IMR-90 (cell line): ENCODE measurements around the gene MAMLD1. TPM values are rescaled to one million over a fixed set of nuclear protein-coding genes. Genes with fewer than 3 reads are reported as not detected.

Source experiments
- ATAC-seq: fragments of 200-7000 bp; cut with Tn5 transposase; 2 replicates; pipeline ENCODE4 v1.9.1; 2020; ENCODE audit warnings: low read depth, mild to moderate bottlenecking, moderate library complexity
- BruUV-seq: library from RNA; stranded (reverse); fragments of 400-500 nt; replicated peaks from 2 replicates; lab custom pipeline; 2021; lab: Mats Ljungman, UMichigan
- CTCF ChIA-PET: fragments of 300-600 bp; formaldehyde crosslinking; extraction: SDS; loops from one replicate; lab custom pipeline; 2021; ENCODE audit warnings: antibody characterized with exemption; lab: Yijun Ruan, JAX
- POLR2A ChIA-PET: fragments of 300-600 bp; sonication (Branson Sonifier 250); formaldehyde crosslinking; loops from one replicate; lab custom pipeline; 2022; ENCODE audit warnings: antibody characterized with exemption; ENCODE audit not compliant: unreplicated experiment; lab: Charles Lee
- DNase-seq: peaks from one replicate; pipeline ENCODE4 v3.0.0; 2013
- H2AFZ ChIP-seq: replicated peaks from 2 replicates; pipeline ENCODE3; 2013; ENCODE audit warnings: low read length, mild to moderate bottlenecking; ENCODE audit not compliant: poor library complexity
- H2AK5ac ChIP-seq: 2 replicates; pipeline ENCODE4 v1.6.1; 2013; ENCODE audit warnings: low read depth, low read length, inconsistent platforms
- H2AK9ac ChIP-seq: replicated peaks from 2 replicates; pipeline ENCODE3; 2013; ENCODE audit warnings: mild to moderate bottlenecking, low read depth, low read length, moderate library complexity; ENCODE audit not compliant: poor library complexity
- H2BK120ac ChIP-seq: 2 replicates; pipeline ENCODE4 v1.6.1; 2013; ENCODE audit warnings: low read depth, low read length, inconsistent platforms
- H2BK15ac ChIP-seq: 3 replicates; pipeline ENCODE4 v1.6.1; 2013; ENCODE audit warnings: low read depth, low read length, inconsistent platforms
- H2BK20ac ChIP-seq: 2 replicates; pipeline ENCODE4 v1.6.1; 2013; ENCODE audit warnings: low read depth, mild to moderate bottlenecking, inconsistent platforms, low read length, moderate library complexity
- H2BK5ac ChIP-seq: 2 replicates; pipeline ENCODE4 v1.6.1; 2013; ENCODE audit warnings: mild to moderate bottlenecking, low read depth, low read length, inconsistent platforms; ENCODE audit not compliant: poor library complexity, severe bottlenecking
- H3K14ac ChIP-seq: replicated peaks from 2 replicates; pipeline ENCODE4 v1.6.1; 2013; ENCODE audit warnings: low read depth, low read length, inconsistent platforms
- H3K18ac ChIP-seq: 2 replicates; pipeline ENCODE4 v1.6.1; 2013; ENCODE audit warnings: low read depth, low read length, control low read depth
- H3K23ac ChIP-seq: 2 replicates; pipeline ENCODE4 v1.6.1; 2013; ENCODE audit warnings: low read depth, low read length, inconsistent platforms
- H3K27ac ChIP-seq: 2 replicates; pipeline ENCODE4 v1.5.1; 2013; ENCODE audit warnings: mild to moderate bottlenecking, control low read depth, low read length; ENCODE audit not compliant: insufficient read depth
- H3K27me3 ChIP-seq: 2 replicates; pipeline ENCODE4 v1.6.1; 2013; ENCODE audit warnings: low read length; ENCODE audit not compliant: control insufficient read depth, insufficient read depth
- H3K36me3 ChIP-seq: 2 replicates; pipeline ENCODE4 v1.6.1; 2013; ENCODE audit warnings: low read length, mixed read lengths; ENCODE audit not compliant: control insufficient read depth, insufficient read depth
- H3K4ac ChIP-seq: 2 replicates; pipeline ENCODE4 v1.6.1; 2013; ENCODE audit warnings: low read depth, low read length, inconsistent platforms
- H3K4me1 ChIP-seq: 2 replicates; pipeline ENCODE4 v1.6.1; 2013; ENCODE audit warnings: low read length, mixed read lengths; ENCODE audit not compliant: control insufficient read depth, insufficient read depth
- H3K4me2 ChIP-seq: 2 replicates; pipeline ENCODE4 v1.6.1; 2013; ENCODE audit warnings: low read depth, mild to moderate bottlenecking, control low read depth, low read length, moderate library complexity
- H3K4me3 ChIP-seq: 2 replicates; pipeline ENCODE4 v1.5.1; 2013; ENCODE audit warnings: low read depth, mild to moderate bottlenecking, control low read depth, low read length, moderate library complexity; ENCODE audit not compliant: insufficient read depth
- H3K56ac ChIP-seq: 2 replicates; pipeline ENCODE4 v1.6.1; 2013; ENCODE audit warnings: low read length, inconsistent platforms; ENCODE audit not compliant: insufficient read depth; ENCODE audit errors: extremely low read depth
- H3K79me1 ChIP-seq, 2 experiments: 2 replicates each; pipeline ENCODE4 v1.6.1; 2013; ENCODE audit warnings: low read length in 2 of 2, inconsistent platforms in 1 of 2, low read depth in 1 of 2
- H3K9ac ChIP-seq: 2 replicates; pipeline ENCODE4 v1.6.1; 2013; ENCODE audit warnings: low read depth, low read length, control low read depth
- H3K9me1 ChIP-seq: 2 replicates; pipeline ENCODE4 v1.6.1; 2013; ENCODE audit warnings: low read length, inconsistent platforms; ENCODE audit not compliant: insufficient read depth
- H3K9me3 ChIP-seq: 2 replicates; pipeline ENCODE4 v1.6.1; 2013; ENCODE audit warnings: low read length; ENCODE audit not compliant: control insufficient read depth, insufficient read depth
- H4K20me1 ChIP-seq: 2 replicates; pipeline ENCODE4 v1.6.1; 2013; ENCODE audit warnings: low read length, inconsistent platforms; ENCODE audit not compliant: insufficient read depth
- H4K5ac ChIP-seq: 2 replicates; pipeline ENCODE4 v1.6.1; 2013; ENCODE audit warnings: mild to moderate bottlenecking, low read depth, low read length, control low read depth
- H4K8ac ChIP-seq, 2 experiments: 2 replicates each; pipeline ENCODE4 v1.6.1; 2013; ENCODE audit warnings: low read depth in 2 of 2, low read length in 2 of 2, control low read depth in 1 of 2, inconsistent platforms in 1 of 2
- H4K91ac ChIP-seq: 2 replicates; pipeline ENCODE4 v1.6.1; 2013; ENCODE audit warnings: low read depth, low read length, inconsistent platforms; ENCODE audit not compliant: insufficient read depth
- RAD21 ChIP-seq: IDR thresholded peaks from 2 replicates; pipeline ENCODE4 v1.6.1; 2012; ENCODE audit warnings: low read length, improper control_type of control experiment
- RFX5 ChIP-seq: IDR thresholded peaks from 2 replicates; pipeline ENCODE4 v1.8.0; 2012; ENCODE audit warnings: low read depth, mild to moderate bottlenecking, low read length, moderate library complexity
- dilution Hi-C: fragments of 300-500 bp; cut with HindIII; formaldehyde crosslinking; loops from one replicate; pipeline ENCODE4 v1.14.3; 2018; ENCODE audit warnings: low sequenced_read_pairs; ENCODE audit not compliant: unreplicated experiment
- in situ Hi-C: fragments of 300-500 bp; cut with MboI; formaldehyde crosslinking; loops from 3 replicates; pipeline ENCODE4 v1.14.3; 2019; ENCODE audit warnings: low sequenced_read_pairs, inconsistent platforms, mixed read lengths
- intact Hi-C: fragments of 100-400 bp; cut with micrococcal nuclease; formaldehyde crosslinking; loops from 2 replicates; pipeline ENCODE4 v1.10.0; 2022
- polyA plus RNA-seq, 3 experiments: library from polyadenylated mRNA; depleted of rRNA; stranded (reverse); fragments of >200 nt; gene quantifications; 2 replicates each; pipeline ENCODE4 v1.2.3, GENCODE V29; 2012; ENCODE audit warnings: low replicate concordance in 1 of 3
- total RNA-seq: library from RNA; depleted of rRNA; stranded (reverse); fragments of >200 nt; gene quantifications from 2 replicates; pipeline ENCODE4 v1.2.3, GENCODE V29; 2012
- TF ChIP-seq, protein P1 (sequence below): fragments of 150-350 bp; IDR thresholded peaks from 2 replicates; pipeline ENCODE4 v1.6.1; 2016; ENCODE audit warnings: low read depth, mild to moderate bottlenecking, low read length, moderate library complexity, borderline replicate concordance

The MAMLD1 gene
- total and polyA plus RNA-seq, 2 of the 4 experiments (the other 2 are of a cell fraction): 1.4 to 11.0 TPM

DNA sequence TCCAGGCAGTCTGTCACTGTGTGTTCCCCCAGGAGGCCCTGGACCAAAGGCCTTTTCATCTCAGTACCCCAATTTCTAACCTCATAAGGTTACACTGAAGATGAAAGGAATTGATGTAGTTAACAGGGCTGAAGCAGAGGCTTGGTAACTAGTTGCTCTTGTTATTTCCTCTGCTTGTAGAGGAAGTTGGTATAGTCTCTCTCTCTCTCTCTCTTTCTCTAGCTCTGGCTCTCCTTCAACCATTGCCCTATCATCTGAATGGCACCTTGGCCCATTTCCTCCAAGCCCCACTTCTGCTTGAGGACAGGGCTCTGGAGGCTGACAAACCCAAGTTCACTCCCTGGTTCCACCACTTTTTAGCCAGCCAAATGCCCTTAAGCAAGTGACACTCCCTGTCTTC, 96.1 kb downstream of the MAMLD1 start:
- H3K27me3 ChIP-seq: no peaks in the 10 kb centered on the region
- in situ Hi-C loops (no loop called here), dilution Hi-C loops (no loop called here), intact Hi-C loops (no loop called here)
- peaks cover 3% of the 10 kb centered on the region; the same call in 1 of the 2 replicates for H3K9me1 ChIP-seq
- no peak overlapping the region for H2BK5ac ChIP-seq
- CTCF ChIA-PET: no interaction called here
- no peak overlapping the region for H3K56ac ChIP-seq
- H2AFZ ChIP-seq: no peak overlapping the region
- no peak overlapping the region for H3K27ac ChIP-seq
- no peak overlapping the region for H3K4me3 ChIP-seq
- no peak overlapping the region for H3K14ac ChIP-seq
- H2BK15ac ChIP-seq: no peak overlapping the region
- H4K91ac ChIP-seq: no peak overlapping the region
- H3K4me2 ChIP-seq: no peak overlapping the region
- H4K20me1 ChIP-seq: no peaks in the 10 kb centered on the region
- ATAC-seq (no peak), DNase-seq (no peak)
- no peaks in the 10 kb centered on the region for H3K4me1 ChIP-seq
- no peak overlapping the region for H3K23ac ChIP-seq
- H3K4ac ChIP-seq: no peak overlapping the region
- no peak overlapping the region for H4K8ac ChIP-seq
- no peak overlapping the region for H2AK5ac ChIP-seq
- POLR2A ChIA-PET: no interaction called here
- no peak overlapping the region for H4K5ac ChIP-seq
- H3K9ac ChIP-seq: no peak overlapping the region
- H2BK20ac ChIP-seq: no peak overlapping the region
- no peak overlapping the region for H2AK9ac ChIP-seq
- H3K18ac ChIP-seq: no peak overlapping the region
- no peaks in the 10 kb centered on the region; the same call in 1 of the 2 replicates for H3K36me3 ChIP-seq
- H3K9me3 ChIP-seq: no peaks in the 10 kb centered on the region
- no peak overlapping the region for H2BK120ac ChIP-seq
- peaks cover 4 to 6% of the 10 kb centered on the region in 2 experiments; a peak in 3 of 4 replicates for H3K79me1 ChIP-seq
- no TSS peak for BruUV-seq
- TF ChIP-seq, protein P1, sequence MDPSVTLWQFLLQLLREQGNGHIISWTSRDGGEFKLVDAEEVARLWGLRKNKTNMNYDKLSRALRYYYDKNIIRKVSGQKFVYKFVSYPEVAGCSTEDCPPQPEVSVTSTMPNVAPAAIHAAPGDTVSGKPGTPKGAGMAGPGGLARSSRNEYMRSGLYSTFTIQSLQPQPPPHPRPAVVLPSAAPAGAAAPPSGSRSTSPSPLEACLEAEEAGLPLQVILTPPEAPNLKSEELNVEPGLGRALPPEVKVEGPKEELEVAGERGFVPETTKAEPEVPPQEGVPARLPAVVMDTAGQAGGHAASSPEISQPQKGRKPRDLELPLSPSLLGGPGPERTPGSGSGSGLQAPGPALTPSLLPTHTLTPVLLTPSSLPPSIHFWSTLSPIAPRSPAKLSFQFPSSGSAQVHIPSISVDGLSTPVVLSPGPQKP: no peak
- no peak for TF ChIP-seq RFX5
- no peak for TF ChIP-seq RAD21
